GM19455 (cell line): ENCODE data around the gene SELENOP.
"Not testable (repeated sequence)": the region's sequence is repeated elsewhere in the genome, so short reads cannot be mapped to it uniquely, and the experiment has no call there.

Experiments
- ATAC-seq: cut with Tn5 transposase; IDR thresholded peaks from one replicate; pipeline ENCODE4 v1.9.1; 2021; ENCODE audit not compliant: unreplicated experiment

The SELENOP gene

DNA sequence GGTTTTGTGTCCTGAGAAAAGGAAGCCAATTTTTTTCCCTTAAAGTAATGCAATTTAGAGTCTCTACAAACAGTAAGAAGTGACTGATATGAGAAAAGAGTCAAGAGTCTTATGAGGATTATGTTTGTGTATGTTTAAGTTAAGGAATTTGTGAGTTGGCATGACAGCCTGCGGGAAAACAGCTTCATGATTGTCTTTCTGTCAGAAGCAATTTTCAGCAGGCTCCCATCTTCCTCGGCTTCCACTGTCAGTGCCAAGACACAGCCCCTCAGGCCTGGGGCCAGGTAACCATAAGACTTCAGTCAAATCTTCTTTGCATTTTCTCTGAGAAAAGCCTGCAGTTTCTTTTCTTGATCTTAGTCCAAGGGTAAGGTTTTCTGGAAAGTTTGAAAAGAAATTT is 17.0 kb upstream of the SELENOP start:
- no peak for ATAC-seq

DNA sequence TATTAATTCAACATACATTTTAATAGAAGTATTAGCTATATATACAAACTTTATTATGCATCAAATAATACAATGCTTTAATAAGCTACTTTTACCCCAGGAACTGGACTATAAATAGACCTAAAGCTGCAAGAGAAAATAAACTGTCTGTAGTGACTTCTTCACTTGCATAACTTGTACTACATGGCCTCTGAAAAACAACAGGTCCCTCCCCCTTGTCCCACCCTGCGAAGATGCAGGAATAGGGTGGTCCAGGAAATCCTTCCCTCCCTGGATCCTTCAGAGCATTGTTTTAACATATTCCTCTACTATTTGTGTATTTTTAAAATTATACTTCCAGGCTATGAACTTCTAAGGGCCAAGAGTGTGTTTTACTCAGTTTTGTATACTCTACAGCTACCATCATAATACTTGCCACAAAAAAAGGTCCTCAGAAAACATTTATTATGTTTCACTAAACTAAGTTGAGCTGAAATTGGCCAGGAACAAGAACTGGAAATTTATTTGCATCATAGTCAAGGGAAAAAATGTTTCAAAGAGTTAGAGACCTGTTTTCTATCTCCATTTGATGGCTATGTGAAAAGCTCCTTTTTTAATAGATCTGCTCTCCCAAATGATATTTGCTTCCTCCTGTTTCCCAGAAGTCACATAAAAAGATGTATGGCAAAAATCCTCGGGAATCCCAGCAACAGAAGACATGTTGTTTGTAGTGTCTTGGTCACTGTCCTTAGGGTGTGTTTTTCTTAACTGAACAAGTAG is 15.2 kb upstream of the SELENOP start:
- no peak for ATAC-seq

DNA sequence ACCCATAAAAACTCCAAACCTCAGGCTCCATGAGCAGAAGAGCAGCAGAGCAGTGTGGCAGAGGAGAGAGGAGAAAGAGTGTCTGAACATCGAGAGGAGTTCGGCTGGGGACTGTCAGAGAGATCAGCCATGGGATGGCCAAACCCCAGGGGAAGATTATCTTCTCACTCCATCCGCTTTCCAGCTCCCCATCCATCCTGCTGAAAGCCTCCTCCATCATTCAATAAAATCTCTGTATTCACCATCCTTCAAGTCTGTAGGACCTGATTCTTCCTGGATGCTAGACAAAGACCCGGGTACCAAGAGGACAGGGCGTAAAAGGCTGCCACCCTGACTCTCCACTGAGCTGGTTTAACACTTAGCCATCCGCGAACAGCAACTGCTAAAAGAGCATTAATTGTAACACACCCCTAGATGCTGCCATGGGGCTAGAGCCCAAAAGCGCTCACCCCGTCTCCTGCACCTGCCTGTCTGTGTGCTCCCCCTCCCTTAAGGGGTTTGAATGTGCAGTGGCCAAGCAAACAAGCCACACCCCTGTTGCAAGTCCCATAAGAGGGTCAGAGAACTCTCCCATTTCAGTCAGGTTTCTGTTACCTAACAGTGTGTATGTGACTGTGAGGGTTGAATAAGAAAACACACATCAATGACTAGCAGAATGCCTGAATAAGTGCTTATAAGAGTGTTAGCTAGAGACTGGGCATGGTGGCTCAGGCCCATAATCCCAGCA is 13.9 kb upstream of the SELENOP start:
- no peak for ATAC-seq

DNA sequence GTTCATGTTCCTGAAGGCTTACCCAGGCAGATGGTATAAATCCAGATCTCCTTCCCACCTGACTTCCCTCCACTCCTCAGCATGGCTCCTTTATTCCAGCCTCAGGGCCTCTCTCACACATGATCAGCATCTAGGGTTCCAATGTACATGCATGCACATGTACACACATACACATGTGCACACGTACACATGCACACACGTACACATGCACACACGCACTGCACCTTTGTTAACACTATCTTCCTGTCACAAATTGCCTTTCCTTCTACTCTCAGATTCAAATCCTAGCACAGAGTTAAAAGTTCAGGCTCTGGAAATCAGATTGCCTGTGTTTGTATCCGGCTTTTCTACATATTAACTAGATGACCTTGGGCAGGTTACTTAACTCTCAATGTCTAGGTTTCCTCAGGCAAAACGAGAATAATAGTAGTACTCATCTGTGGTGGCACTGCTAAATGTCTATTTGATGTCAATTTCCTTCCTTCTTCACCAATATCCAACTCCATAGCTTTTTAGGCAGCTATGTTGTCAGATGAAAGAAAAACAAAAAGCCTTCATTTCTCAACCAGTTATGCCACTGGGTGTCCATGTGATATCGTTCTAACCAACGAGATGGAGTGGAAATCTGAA is 12.8 kb upstream of the SELENOP start:
- no peak for ATAC-seq

DNA sequence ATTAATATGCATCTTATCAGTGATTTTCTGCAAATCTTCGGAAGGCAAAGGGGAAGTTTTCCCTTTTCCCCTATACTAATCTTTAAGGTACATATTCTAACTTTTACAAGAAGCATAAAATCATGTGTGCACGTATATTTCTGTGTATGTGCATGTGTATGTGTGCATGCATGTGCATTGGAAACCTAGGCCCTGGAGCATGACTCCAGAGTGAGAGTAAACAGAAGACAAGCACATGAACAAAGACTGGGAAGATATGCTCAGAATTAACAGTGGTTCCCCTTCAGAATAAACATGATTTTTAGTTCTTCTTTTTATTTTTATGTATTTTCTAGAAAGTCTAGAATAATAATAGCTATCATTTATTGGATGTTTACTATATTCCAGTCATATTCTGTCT is 10.9 kb upstream of the SELENOP start:
- ATAC-seq: no peak

DNA sequence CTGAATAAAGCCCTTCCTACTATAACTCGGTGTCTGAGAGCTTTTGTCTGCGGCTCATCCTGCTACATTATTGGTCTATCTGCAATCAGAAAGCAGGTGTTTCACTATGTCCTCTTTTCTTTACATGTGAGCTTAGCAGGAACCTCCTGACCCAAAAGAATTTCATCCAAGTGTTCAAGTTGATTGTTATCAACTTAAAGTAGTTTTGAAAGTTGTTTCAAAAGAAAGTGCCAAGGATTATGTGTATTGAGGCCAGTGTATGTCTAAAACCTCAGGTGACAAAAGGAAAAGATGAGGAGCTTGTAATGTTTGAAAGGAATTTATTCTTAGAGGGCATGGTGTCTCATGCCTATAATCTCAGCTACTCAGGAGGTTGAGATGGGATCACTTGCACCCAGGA is 8.1 kb upstream of the SELENOP start:
- ATAC-seq: no peak

DNA sequence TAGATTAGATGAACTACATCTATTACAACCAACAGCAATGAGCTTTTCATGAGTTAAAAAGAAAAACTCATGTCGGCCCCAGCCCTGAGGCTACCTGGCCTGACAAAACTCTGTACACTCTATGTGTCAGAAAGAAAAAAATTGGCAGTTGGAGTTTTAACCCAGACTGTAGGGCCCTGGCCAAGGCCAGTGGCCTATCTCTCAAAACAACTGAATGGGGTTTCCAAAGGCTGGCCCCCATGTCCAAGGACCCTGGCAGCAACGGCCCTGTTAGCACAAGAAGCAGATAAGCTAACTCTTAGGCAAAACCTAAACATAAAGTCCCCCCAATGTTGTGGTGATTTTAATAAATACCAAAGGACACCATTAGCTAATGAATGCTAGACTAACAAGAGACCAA is 4.9 kb upstream of the SELENOP start:
- not testable (repeated sequence) for ATAC-seq

DNA sequence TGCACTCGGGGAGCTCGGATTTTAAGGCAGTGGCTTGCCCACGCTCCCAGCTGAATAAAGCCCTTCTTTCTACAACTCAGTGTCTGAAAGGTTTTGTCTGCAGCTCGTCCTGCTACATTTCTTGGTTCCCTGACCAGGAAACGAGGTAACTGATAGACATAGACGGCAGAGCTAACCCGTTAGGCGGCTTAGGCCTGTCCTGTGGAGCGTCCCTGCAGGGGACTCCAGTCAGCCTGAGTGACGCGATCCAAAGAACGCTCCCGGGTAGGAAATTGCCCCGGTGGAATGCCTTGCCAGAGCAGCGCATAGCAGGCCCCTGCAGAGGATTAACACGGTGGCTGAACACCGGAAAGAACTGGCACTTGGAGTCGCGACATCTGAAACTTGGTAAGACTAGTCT is 1.8 kb upstream of the SELENOP start:
- no peak for ATAC-seq

DNA sequence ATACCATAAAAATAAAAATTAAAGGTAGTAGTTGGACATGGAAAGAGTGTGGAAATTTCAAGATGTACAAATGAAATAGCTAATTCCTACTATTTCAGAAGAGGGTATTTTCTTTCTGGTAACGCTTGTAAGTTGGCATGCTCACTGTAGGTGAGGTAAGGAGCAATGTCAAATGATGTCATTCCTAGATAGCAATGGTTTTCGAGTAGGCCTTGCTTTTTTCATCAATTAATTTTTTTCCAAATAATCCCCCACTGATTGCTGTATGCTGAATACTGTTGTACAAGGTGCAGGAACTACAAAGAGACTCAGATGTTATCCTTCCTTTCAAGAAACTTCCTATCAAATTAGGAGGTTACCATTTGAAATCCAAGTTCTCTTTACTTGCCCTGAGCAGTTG is 928 bp upstream of the SELENOP start:
- no peak for ATAC-seq

DNA sequence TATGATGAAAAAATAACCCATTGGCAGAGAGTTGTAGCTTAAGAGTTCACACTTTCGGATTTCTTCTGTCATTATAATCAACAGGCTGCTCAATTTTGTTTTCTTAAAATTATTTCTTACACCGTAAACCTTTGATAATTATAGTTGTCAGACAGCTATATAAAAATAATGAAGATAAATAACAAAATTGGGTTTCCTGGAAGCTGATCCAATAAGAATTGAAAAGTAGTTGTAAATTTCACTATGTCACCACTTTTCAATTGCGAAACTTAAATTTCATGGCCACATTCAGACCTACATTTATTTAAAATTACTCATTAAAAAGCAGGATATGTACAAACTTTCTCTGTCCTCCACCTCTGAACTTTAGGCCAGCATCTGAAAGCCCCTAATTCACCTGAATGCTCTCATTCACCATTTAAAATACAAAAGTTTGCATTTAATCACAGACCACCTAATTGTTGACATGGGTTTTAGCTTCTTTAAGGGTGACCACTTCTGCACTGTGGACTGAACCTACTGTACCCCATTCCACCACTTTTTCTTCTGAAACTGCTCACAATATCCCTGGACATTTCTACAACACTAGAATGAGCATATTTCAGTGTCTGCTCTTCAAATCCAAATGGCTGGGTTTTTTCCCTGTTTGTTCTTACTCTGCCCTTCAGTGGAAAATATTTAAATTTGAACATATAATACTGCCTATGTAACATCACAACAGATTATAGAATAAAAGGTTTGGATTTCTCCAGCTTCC is 680 bp downstream of the SELENOP start:
- no peak for ATAC-seq

DNA sequence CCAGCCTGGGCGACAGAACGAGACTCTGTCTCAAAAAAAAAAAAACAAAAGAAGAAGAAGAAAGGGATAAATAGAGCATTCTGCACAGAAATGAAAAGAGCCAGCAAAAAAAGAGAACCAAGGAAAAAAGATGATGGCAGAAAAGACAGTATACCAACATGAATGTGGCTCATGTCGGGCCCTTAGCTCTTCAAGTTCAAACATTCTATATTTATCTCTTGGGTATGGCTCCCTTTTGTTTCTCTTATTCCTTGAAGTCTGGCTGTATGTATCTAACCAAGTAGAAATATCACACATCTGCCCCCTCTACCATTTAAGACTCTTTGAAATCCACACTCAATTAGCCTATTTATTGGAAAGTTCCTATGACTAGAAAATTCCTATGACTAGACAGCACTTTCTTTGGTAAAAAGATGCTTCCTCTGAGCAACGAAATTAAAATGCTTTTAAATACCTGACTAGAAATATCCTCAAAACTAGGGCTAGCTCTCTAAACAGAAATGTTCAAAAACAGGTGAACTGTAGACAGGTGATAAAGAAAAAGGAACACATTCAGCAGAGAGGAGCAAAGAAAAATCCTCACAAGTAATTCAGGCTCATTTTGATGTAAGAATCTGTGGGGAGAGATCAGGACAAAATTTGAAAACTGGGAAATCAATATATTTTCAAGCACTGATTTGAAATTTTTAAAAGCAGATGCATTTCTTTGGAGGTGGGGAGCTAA is 2.6 kb downstream of the SELENOP start:
- no peak for ATAC-seq

DNA sequence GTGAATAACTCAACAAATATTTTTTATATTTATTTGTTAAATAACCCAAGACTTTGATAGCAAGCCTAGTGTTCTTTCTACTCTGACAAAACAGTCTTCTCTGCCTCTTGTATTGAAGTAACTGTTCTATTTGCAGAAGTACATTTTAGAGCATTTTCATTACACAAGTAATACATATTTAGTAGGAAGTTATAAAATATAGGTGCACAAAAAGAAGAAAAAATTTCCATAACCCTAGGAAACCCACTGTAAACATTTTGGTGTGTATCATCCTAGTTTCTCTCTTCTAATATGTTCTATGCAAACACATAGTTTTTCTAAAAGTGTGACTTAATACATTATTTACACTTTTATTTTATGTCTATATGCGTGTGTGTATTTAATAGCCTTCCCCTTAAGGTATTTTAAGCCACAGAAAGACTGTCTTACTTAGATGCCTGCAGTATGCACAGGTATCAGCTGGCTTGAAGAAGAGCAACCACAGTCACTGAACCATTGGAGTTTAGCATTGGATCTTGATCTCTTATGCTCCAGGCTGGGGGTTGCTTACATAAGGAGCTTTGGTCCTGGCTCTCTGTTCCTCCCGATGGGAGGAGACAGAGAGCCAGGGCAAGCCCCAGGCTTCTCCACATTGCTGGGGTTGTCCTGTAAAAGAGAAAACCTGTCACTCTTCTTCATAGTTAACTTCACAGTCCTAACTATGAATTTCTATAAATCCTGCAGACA is 3.8 kb downstream of the SELENOP start:
- no peak for ATAC-seq

DNA sequence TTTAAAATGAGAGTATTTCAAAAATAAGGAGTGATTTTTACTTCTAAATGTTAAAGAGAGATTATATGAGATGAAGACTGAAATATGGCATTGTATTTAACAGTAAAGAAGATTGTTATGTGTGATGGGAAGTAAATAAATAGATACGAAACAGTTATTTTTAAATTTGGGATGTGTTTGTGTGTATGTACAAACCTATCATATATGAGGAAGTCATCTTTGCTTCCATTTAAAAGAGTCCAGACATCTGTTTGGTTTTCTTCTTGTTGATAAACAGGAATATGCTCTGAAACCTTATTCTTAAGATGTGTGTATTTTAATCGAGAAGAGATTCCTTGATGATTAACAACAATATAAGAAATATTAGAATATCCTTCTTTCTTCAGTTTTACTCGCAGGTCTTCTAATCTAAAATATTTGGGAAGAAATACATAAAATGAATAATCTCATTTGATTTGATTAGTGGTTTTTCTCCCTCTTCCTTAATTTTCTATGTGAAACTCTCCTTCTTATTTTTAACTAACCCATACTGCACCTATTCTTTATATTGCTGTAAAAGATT is 4.9 kb downstream of the SELENOP start:
- ATAC-seq: no peak

DNA sequence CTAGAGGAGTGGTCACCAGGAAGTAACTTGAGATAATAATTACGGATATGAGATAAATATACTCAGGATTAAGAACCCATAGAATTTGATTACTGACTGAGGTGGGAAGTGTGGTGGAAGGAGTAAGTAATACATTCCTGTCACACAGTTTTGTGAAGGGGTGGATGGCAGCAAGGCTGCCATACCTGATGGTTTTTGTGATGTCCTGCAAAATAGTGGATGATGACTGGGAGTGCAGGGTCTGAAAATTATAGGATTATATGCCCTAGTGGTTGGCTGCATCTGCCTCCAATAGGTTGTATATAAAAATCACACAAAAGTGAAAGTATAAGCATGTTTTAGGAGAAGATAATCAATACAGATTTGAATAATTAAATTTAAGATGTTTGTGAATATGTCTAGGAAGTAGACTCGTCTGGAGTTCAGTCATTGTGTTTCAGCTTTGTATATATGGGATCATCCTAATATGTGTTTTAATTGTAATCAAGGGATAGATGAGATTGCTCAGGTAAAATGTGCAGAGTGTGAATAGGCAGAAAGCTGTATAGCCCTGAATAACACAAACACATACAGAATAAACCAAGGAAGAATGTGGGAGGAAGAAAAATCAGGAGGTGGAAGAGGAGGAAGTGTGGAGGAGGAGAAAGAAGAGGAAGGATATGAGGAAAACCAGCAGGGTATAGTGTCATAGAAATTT is 5.5 kb downstream of the SELENOP start:
- no peak for ATAC-seq

DNA sequence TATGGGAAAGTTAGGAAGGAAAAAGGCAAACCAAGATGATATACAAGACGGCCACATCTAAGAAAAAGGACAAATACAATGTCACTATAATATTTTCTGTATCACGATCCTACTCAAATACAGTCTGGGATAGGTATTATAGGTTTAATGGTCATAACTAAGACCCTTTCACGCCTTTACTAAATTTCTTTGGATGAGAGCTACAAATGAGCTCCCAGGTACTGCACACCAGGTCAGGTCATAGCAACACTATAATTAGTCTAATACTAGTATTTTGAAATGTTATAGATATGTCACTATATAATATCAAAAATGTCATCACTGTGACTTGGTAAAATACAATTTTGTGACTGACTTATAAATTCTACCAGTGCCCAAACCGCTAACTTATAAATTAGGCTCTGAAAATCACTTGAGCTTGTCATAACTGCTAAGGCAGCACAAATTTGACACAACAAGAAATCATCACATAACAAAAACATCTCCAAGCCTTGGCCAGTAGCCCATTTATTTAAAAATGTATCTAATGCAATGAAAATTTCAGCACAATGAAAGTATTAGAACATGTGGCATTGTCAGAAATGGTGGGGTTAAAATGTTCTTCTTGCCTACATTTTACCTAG is 6.9 kb downstream of the SELENOP start:
- no peak for ATAC-seq

DNA sequence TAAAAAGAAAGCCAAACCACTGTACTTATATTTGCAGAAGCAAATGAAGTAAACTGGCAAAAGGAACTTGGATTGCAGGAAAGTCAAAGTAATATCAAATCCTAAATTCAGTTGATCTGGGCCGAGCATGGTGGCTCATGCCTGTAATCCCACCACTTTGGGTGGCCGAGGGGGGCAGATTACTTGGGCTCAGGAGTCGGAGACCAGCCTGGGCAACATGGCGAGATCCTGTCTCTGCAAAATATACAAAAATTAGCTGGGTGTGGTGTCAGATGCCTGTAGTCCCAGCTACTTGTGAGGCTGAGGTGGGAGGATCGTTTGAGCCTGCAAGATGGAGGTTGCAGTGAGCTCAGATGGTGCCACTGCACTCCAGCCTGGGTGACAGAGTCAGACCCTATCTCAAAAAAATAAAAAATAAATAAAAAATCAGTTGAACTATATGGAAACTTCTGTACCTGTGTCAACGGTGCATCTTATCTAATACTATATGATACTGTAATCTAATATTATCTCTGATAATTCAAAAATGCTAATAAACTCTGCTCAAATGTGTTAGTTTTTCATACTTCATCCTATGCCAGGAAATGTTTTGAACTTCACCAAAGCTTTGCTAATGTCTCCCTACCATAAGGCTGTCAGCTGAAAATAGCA is 10.1 kb downstream of the SELENOP start:
- no peak for ATAC-seq

DNA sequence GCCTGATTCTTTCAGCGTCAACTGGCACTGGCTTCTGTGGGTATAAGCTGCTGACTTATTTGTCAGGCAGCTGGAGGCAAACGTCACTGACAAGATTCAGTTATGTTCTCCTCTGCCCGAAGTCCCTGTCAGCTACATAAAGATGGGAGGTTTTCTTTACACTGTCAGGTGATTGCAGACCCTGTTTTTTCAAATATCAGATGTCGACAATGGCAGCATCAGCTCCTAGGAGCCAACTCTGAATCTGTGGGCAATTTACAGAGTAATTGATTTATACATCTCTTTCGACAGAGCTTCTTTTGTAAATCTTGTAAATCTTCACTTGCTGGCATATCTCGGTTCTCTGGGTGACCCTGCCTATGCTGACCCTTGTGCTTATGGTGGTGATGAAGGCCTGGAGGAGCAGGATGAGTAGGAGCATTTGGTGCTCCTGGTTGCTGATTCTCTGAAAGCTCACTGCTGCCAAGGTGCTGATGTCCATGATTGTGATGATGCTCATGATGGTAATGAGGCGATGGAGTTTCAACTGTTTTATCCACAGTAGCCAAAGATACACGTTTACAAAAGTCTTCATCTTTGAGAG is 10.9 kb downstream of the SELENOP start:
- no peak for ATAC-seq

DNA sequence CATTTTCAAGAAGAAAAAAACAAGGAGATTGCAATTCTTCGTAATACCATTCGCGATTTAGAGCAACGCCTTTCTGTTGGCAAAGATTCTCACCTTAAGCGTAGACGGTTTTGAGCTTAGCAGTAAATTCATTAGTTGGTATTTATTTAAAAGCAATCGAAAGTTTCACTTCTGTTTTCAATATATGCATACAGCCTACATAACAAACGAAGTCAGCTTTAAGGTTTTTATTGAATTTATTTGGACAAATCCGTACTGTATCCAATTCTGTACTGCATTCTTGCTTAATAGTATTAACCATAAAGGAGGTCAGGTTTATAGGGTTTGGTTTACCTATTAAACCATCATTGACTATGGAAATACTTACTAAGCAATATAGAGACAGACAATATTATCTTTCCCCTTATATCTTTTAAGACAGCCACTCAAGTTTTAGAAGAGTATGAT is 12.0 kb downstream of the SELENOP start:
- no peak for ATAC-seq
